Lower leg skin (tissue), 4 donors: ENCODE data around the gene BPHL. TPM values are rescaled to one million over a fixed set of nuclear protein-coding genes. Genes with fewer than 3 reads are reported as not detected.
"Not testable (repeated sequence)": the region's sequence is repeated elsewhere in the genome, so short reads cannot be mapped to it uniquely, and the experiment has no call there.

ENCODE experiments used
- DNase-seq, 2 donors: peaks; one replicate each; pipeline ENCODE4 v3.0.0-alpha.2; 2019; ENCODE audit warnings: low spot score in 2 of 2
- H3K4me3 ChIP-seq: fragments of 200-600 bp; sonication (generic); 2 replicates; pipeline ENCODE4 v1.5.1; 2017; ENCODE audit warnings: mild to moderate bottlenecking, low read depth; ENCODE audit not compliant: poor library complexity, severe bottlenecking
- POLR2A ChIP-seq, 2 donors: fragments of 450-650 bp; IDR thresholded peaks; one replicate each; pipeline ENCODE4 v1.6.1; 2016 to 2017; ENCODE audit warnings: antibody characterized with exemption in 2 of 2, mild to moderate bottlenecking in 1 of 2, moderate library complexity in 1 of 2
- WGBS, 2 donors: methylation state at CpG; one replicate each; pipeline ENCODE4 v1.1.5; 2018; 5-methylcytosine and 5-hydroxymethylcytosine counted together
- intact Hi-C: fragments of 100-400 bp; cut with DNase I; formaldehyde crosslinking; loops from one replicate; pipeline ENCODE4 v1.15.0; 2023; ENCODE audit warnings: low total_unique reads
- total RNA-seq, 4 donors: library from RNA; depleted of rRNA; stranded (reverse); fragments of >200 nt; gene quantifications; one replicate each; pipeline ENCODE4 v1.1.0, GENCODE V29; 2016
- TF ChIP-seq, protein P1 (sequence below), 3 donors: fragments of 450-650 bp; IDR thresholded peaks; one replicate each; pipeline ENCODE4 v1.5.1; 2016; ENCODE audit warnings: antibody characterized with exemption in 3 of 3, mild to moderate bottlenecking in 3 of 3, moderate library complexity in 2 of 3

BPHL gene
- total RNA-seq, 4 donors from 2014 or later = 14.9 to 30.4 (median 23.3) TPM

DNA sequence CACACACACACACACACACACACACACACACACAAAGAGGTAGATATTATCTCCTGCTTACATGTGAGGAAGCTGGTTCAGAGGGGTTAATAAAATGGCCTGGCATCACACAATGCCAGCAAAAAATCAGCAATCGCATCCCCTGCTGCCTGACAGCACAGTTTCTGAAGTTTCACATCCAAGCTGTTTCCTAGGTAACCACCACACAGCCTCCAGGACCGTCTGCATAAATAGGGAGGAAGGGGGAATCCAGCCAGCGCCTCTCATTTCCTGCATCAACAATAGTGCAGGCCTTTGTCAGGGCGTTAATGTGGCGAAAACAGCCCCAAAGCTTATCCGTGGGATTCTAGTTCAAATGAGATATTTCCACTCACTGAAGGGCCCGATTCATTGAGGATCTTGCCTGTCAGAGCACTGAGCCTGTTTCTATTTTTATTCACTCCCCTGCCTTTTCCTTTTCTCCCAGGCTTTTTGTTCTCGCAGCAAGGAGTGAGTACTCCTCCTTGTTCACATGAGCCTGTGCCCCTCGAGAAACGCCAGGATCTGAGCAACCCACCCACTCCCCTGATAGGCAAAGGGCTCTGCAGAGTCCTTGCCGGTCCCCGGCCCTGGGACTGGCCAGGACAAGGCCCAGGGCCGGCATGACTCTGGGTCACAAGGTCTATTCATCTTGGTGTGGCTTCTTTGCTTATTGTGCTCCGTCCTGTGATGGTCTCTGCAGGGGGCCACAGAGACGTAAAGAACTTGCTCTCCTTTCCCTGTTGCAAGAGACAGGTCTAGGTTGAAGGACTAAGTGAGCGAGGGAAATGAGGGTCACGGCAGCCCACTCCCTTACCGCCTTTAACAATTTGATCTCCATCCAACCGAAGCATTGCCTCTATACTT, 76.3 kb downstream of the BPHL start:
- TF ChIP-seq, protein P1, sequence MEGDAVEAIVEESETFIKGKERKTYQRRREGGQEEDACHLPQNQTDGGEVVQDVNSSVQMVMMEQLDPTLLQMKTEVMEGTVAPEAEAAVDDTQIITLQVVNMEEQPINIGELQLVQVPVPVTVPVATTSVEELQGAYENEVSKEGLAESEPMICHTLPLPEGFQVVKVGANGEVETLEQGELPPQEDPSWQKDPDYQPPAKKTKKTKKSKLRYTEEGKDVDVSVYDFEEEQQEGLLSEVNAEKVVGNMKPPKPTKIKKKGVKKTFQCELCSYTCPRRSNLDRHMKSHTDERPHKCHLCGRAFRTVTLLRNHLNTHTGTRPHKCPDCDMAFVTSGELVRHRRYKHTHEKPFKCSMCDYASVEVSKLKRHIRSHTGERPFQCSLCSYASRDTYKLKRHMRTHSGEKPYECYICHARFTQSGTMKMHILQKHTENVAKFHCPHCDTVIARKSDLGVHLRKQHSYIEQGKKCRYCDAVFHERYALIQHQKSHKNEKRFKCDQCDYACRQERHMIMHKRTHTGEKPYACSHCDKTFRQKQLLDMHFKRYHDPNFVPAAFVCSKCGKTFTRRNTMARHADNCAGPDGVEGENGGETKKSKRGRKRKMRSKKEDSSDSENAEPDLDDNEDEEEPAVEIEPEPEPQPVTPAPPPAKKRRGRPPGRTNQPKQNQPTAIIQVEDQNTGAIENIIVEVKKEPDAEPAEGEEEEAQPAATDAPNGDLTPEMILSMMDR (IDR thresholded peaks at IDR 0.05) = no peak
- no peak for TF ChIP-seq POLR2A (IDR thresholded peaks at IDR 0.05)
- WGBS, 2 donors = 61 to 64% methylated on average over 19 of the region's 19 CpGs
- intact Hi-C loops = no loop called here
- DNase-seq = peak in 1 of 2 donors; percentile 59
- no peak overlapping the region for H3K4me3 ChIP-seq

DNA sequence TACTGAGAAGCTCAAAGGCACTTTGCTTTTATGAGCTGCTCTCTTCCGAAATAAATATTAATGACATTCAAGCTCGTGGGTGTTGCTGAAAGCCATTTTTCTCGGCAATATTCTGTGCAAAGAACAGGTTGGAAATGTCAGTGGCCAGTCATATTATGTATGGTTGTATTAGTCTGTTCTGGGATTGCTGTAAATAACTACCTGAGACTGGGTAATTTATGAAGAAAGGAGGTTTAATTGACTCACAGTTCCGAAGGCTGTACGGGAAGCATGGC, 76.8 kb downstream of the BPHL start:
- 75 to 83% methylated on average over 5 of the region's 5 CpGs for WGBS, 2 donors

DNA sequence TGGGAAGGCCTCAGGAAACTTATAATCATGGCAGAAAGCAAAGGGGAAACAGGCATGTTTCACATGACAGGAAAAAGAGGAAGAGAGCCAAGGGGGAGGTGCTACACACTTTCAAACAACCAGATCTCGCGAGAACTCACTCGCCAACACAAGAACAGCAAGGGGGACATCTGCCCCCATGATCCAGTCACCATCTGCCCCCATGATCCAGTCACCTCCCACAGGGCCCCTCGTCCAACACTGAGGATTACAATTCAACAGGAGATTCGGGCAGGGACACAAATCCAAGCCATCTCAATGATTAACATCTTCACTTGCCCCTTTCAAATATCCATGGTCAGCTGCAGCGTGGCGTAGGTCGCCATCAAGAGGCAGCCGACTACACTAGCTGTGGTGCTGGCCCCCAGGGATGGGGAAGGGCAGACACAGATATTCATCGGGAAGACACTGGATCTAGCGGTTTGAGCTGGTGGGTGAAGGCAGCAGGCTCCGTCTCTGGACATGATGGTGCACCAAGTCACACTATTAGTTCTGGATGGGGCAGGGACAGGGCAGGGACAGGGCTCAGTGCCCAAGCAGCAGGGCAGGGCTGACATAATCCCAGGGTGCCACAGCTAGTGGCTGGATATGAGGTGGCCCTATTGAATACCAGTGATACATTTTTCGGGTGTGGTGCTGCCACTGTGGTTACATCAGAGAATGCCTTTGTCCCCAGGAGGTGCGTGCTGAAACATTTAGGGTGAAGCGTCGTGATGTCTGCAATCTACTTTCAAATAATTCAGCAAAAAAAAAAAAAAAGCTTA, 77.4 kb downstream of the BPHL start:
- TF ChIP-seq, protein P1 (IDR thresholded peaks at IDR 0.05) = no peak
- TF ChIP-seq POLR2A (IDR thresholded peaks at IDR 0.05) = no peak
- no peak overlapping the region for H3K4me3 ChIP-seq
- intact Hi-C loops = no loop called here
- 77 to 79% methylated on average over 16 of the region's 16 CpGs for WGBS, 2 donors
- DNase-seq = peak in 1 of 2 donors; percentile 76

More for the DNA sequence above, 76.8 kb downstream of the BPHL start:
- intact Hi-C loops = no loop called here
- peak in 1 of 2 donors; percentile 7 for DNase-seq
- H3K4me3 ChIP-seq = no peak overlapping the region
- TF ChIP-seq POLR2A (IDR thresholded peaks at IDR 0.05) = no peak
- TF ChIP-seq, protein P1 (IDR thresholded peaks at IDR 0.05) = no peak

DNA sequence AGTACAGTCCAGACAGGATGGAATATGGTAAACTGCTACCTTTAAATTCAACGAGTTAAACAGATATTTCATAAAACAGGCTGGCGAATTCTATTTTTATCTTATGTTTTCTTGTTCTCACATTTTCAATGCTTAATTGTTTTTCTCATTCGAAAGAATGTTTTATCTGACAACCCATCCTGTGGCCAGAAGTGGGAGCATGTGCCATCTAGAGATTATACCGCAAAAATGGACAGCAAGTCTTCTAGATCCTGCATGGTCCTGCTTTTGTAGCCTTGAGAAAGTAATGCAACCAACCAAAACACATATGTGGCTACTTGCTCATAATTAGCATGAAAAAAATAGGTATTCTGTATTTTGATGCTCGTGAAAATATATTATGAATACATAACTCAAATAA, 78.3 kb downstream of the BPHL start:
- WGBS, 2 donors = 85 to 87% methylated on average over 5 of the region's 5 CpGs
- intact Hi-C loops = no loop called here
- H3K4me3 ChIP-seq = no peak overlapping the region
- no peak for DNase-seq
- no peak for TF ChIP-seq POLR2A (IDR thresholded peaks at IDR 0.05)
- TF ChIP-seq, protein P1 (IDR thresholded peaks at IDR 0.05) = no peak

DNA sequence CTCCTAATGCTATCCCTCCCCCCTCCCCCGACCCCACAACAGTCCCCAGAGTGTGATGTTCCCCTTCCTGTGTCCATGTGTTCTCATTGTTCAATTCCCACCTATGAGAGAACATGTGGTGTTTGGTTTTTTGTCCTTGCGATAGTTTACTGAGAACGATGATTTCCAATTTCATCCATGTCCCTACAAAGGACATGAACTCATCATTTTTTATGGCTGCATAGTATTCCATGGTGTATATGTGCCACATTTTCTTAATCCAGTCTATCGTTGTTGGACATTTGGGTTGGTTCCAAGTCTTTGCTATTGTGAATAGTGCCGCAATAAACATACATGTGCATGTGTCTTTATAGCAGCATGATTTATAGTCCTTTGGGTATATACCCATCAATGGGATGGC, 79.2 kb downstream of the BPHL start:
- DNase-seq, intact Hi-C loops, H3K4me3 ChIP-seq: not testable (repeated sequence)
- WGBS, 2 donors = 81 to 88% methylated on average over 3 to 5 of the region's 5 CpGs

DNA sequence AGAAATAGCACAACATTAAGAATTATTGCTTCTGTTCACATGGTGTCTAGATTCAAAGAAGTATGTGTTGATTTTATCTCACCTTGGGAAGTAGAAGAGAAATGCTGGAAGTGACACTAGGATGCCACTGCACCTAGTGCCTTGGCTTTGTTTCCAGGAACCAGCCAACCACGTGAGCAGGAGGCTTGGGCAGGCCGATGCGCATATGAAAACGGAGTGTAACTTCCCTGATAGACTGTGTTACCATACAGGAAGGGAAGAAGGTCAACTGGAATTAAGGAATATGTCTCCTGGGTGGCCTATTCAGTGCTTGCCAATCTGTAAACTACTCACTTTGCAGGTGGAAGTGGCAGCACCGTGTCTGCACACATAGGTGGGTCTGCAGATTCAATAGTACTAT, 80.9 kb downstream of the BPHL start:
- intact Hi-C loops = no loop called here
- DNase-seq = peak in 1 of 2 donors; percentile 54
- TF ChIP-seq POLR2A (IDR thresholded peaks at IDR 0.05) = no peak
- TF ChIP-seq, protein P1 (IDR thresholded peaks at IDR 0.05) = no peak
- WGBS, 2 donors = 85 to 88% methylated on average over 5 of the region's 5 CpGs
- no peak overlapping the region for H3K4me3 ChIP-seq
